OCI-LY7 (cell line): ENCODE data around the gene NFE2L1. TPM values are rescaled to one million over a fixed set of nuclear protein-coding genes. Genes with fewer than 3 reads are reported as not detected.
"Not testable (repeated sequence)": the region's sequence is repeated elsewhere in the genome, so short reads cannot be mapped to it uniquely, and the experiment has no call there.

Experiments
- BruUV-seq: library from RNA; stranded (reverse); fragments of 400-500 nt; replicated peaks from 2 replicates; lab custom pipeline; 2021; lab: Mats Ljungman, UMichigan
- CTCF ChIA-PET: fragments of 300-600 bp; sonication (Branson Sonifier 250); formaldehyde crosslinking; loops from one replicate; lab custom pipeline; 2022; ENCODE audit warnings: antibody characterized with exemption; ENCODE audit not compliant: unreplicated experiment; lab: Charles Lee
- POLR2A ChIA-PET: fragments of 300-600 bp; sonication (Branson Sonifier 250); formaldehyde crosslinking; loops from one replicate; lab custom pipeline; 2022; ENCODE audit warnings: antibody characterized with exemption; lab: Charles Lee
- DNase-seq: peaks from one replicate; pipeline ENCODE4 v3.0.0-alpha.2; 2015; ENCODE audit warnings: low spot score
- H2AFZ ChIP-seq: fragments of 200-600 bp; sonication (generic), shearing (Covaris generic); 2 replicates; pipeline ENCODE4 v1.6.1; 2014; ENCODE audit warnings: mild to moderate bottlenecking, antibody characterized with exemption, low read length, moderate library complexity
- H3K27ac ChIP-seq: fragments of 200-600 bp; sonication (generic); 2 replicates; pipeline ENCODE4 v1.5.1; 2014; ENCODE audit warnings: mixed run types, low read depth, mild to moderate bottlenecking, moderate library complexity, low read length, inconsistent platforms; ENCODE audit not compliant: poor library complexity, severe bottlenecking
- H3K36me3 ChIP-seq: fragments of 200-600 bp; sonication (generic); 2 replicates; pipeline ENCODE4 v1.6.1; 2014; ENCODE audit warnings: mild to moderate bottlenecking, antibody characterized with exemption, low read length, moderate library complexity, mixed read lengths; ENCODE audit not compliant: insufficient read depth
- H3K4me1 ChIP-seq: fragments of 200-600 bp; sonication (generic); 2 replicates; pipeline ENCODE4 v1.5.1; 2014; ENCODE audit warnings: mild to moderate bottlenecking, low read length; ENCODE audit not compliant: insufficient read depth, poor library complexity, severe bottlenecking
- H3K4me2 ChIP-seq: fragments of 200-600 bp; sonication (generic); 2 replicates; pipeline ENCODE4 v1.6.1; 2014; ENCODE audit warnings: mild to moderate bottlenecking, low read length
- H3K4me3 ChIP-seq: fragments of 200-600 bp; sonication (generic); 2 replicates; pipeline ENCODE4 v1.5.1; 2014; ENCODE audit warnings: mild to moderate bottlenecking, low read depth, low read length; ENCODE audit not compliant: poor library complexity, severe bottlenecking
- H3K79me2 ChIP-seq: fragments of 200-600 bp; sonication (generic); 2 replicates; pipeline ENCODE4 v1.6.1; 2016; ENCODE audit warnings: low read depth, mild to moderate bottlenecking, low read length, moderate library complexity, mixed read lengths; ENCODE audit not compliant: insufficient read depth
- H3K9me2 ChIP-seq: fragments of 200-600 bp; sonication (generic); 2 replicates; pipeline ENCODE4 v1.6.1; 2016; ENCODE audit warnings: mild to moderate bottlenecking, low read length, mixed read lengths; ENCODE audit not compliant: insufficient read depth
- H3K9me3 ChIP-seq: fragments of 200-600 bp; sonication (generic); 2 replicates; pipeline ENCODE4 v1.6.1; 2014; ENCODE audit warnings: mild to moderate bottlenecking, mixed run types, low read length, mixed read lengths
- H4K20me1 ChIP-seq: fragments of 200-600 bp; sonication (generic); 2 replicates; pipeline ENCODE4 v1.6.1; 2014; ENCODE audit warnings: mild to moderate bottlenecking, antibody characterized with exemption, low read length, moderate library complexity, mixed read lengths; ENCODE audit not compliant: insufficient read depth
- EZH2phosphoT487 ChIP-seq: fragments of 200-600 bp; sonication (generic); IDR thresholded peaks from 2 replicates; pipeline ENCODE4 v1.6.1; 2018; ENCODE audit warnings: low read depth, borderline replicate concordance, mild to moderate bottlenecking, mixed run types, antibody characterized with exemption, low read length, moderate library complexity, mixed read lengths
- intact Hi-C: fragments of 100-400 bp; cut with micrococcal nuclease; formaldehyde crosslinking; loops from one replicate; pipeline ENCODE4 v1.10.0; 2022; ENCODE audit not compliant: unreplicated experiment
- total RNA-seq, 2 experiments: library from RNA; depleted of rRNA in 1 of 2; stranded (reverse); fragments of >200 nt in 1 of 2; shearing (Covaris generic) in 1 of 2; gene quantifications; 2 replicates each; pipeline ENCODE4 v1.2.3, GENCODE V29; 2014 to 2022
- TF ChIP-seq, protein P1 (sequence below): fragments of 200-600 bp; sonication (generic); conservative IDR thresholded peaks from 2 replicates; pipeline ENCODE4 v1.5.1; 2014; ENCODE audit warnings: mild to moderate bottlenecking, antibody characterized with exemption, low read length, moderate library complexity, mixed read lengths

NFE2L1 gene
- total RNA-seq, 2 experiments from 2014 or later, result 42.3 to 106 TPM

- H3K4me3 ChIP-seq, result no peak overlapping the region
- ChIA-PET POLR2A (no interaction called here), CTCF (no interaction called here)
- no peaks in the 10 kb centered on the region for H3K79me2 ChIP-seq
- TF ChIP-seq, protein P1, sequence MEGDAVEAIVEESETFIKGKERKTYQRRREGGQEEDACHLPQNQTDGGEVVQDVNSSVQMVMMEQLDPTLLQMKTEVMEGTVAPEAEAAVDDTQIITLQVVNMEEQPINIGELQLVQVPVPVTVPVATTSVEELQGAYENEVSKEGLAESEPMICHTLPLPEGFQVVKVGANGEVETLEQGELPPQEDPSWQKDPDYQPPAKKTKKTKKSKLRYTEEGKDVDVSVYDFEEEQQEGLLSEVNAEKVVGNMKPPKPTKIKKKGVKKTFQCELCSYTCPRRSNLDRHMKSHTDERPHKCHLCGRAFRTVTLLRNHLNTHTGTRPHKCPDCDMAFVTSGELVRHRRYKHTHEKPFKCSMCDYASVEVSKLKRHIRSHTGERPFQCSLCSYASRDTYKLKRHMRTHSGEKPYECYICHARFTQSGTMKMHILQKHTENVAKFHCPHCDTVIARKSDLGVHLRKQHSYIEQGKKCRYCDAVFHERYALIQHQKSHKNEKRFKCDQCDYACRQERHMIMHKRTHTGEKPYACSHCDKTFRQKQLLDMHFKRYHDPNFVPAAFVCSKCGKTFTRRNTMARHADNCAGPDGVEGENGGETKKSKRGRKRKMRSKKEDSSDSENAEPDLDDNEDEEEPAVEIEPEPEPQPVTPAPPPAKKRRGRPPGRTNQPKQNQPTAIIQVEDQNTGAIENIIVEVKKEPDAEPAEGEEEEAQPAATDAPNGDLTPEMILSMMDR, result no peak
- TF ChIP-seq EZH2phosphoT487, result no peak
- H2AFZ ChIP-seq, result no peak overlapping the region
- no peaks in the 10 kb centered on the region for H3K4me1 ChIP-seq
- intact Hi-C loops, result no loop called here
- no peaks in the 10 kb centered on the region for H3K36me3 ChIP-seq
- H3K9me3 ChIP-seq, result no peaks in the 10 kb centered on the region
- H4K20me1 ChIP-seq, result no peaks in the 10 kb centered on the region
- no peak overlapping the region for H3K4me2 ChIP-seq
- no peak for DNase-seq
- BruUV-seq, result no TSS peak
- H3K27ac ChIP-seq, result no peak overlapping the region
- H3K9me2 ChIP-seq, result no peaks in the 10 kb centered on the region
Observed at GRCh38 chr17:48031966-48032365, 16.2 kb upstream of the NFE2L1 start.

DNA sequence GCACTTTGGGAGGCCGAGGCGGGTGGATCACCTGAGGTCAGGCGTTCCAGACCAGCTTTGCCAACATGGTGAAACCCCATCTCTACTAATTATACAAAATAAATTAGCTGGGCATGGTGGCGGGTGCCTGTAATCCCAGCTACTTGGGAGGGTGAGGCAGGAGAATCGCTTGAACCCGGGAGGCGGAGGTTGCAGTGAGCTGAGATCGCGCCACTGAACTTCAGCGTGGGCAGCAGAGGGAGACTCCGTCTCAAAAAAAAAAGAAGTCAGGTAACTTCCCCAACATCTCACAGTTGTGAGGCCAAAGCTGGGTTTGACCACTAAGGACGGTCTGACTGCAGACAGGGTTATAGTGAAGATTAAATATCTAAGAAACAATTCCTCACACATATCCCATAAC, 13.4 kb upstream of the NFE2L1 start:
- CTCF ChIA-PET, result not testable (repeated sequence)

GRCh38 chr17:48036693-48037035, 11.5 kb upstream of the NFE2L1 start:
- H2AFZ ChIP-seq, result no peak overlapping the region

More for the DNA sequence above, 13.4 kb upstream of the NFE2L1 start:
- H3K9me2 ChIP-seq, H3K36me3 ChIP-seq, H3K4me2 ChIP-seq, intact Hi-C loops, H3K79me2 ChIP-seq, DNase-seq, H3K9me3 ChIP-seq, POLR2A ChIA-PET, H3K4me1 ChIP-seq, H4K20me1 ChIP-seq, BruUV-seq, H3K27ac ChIP-seq, H2AFZ ChIP-seq, H3K4me3 ChIP-seq: not testable (repeated sequence)

More at GRCh38 chr17:48036693-48037035, 11.5 kb upstream of the NFE2L1 start:
- Histone ChIP-seq H4K20me1 (no peaks in the 10 kb centered on the region), H3K4me3 (no peak overlapping the region), H3K79me2 (no peaks in the 10 kb centered on the region), H3K4me1 (no peaks in the 10 kb centered on the region), H3K27ac (no peak overlapping the region), H3K4me2 (no peak overlapping the region), H3K9me3 (no peaks in the 10 kb centered on the region), H3K36me3 (no peaks in the 10 kb centered on the region), H3K9me2 (no peaks in the 10 kb centered on the region)
- intact Hi-C loops, result no loop called here
- CTCF ChIA-PET, result interaction anchor here (1.2 kb wide), 1 partner anchor 9 kb away, joined by 4 read pairs; no protein-coding TSS in a partner anchor
- TF ChIP-seq, protein P1, result no peak
- no peak for TF ChIP-seq EZH2phosphoT487
- POLR2A ChIA-PET, result no interaction called here
- no TSS peak for BruUV-seq
- DNase-seq, result no peak
